Measurements from ENCODE around the gene FZD4.
"Not testable (repeated sequence)": the region's sequence is repeated elsewhere in the genome, so short reads cannot be mapped to it uniquely, and the experiment has no call there.

The FZD4 gene

GRCh38 chr11:86969258-86969657, 14.1 kb upstream of the FZD4 start:
- no peak for DNase-seq

- not testable (repeated sequence) for DNase-seq
These were observed 12.4 kb upstream of the FZD4 start for GRCh38 chr11:86967601-86968000.

- DNase-seq = no peak
These were observed 2.9 kb upstream of the FZD4 start for GRCh38 chr11:86957976-86958646.

- DNase-seq = no peak
These were observed 1.7 kb upstream of the FZD4 start for GRCh38 chr11:86956905-86957195.

- no peak for DNase-seq
These were observed 159 bp downstream of the FZD4 start for GRCh38 chr11:86955111-86955360.

- DNase-seq = no peak
These were observed 705 bp downstream of the FZD4 start for GRCh38 chr11:86954269-86955110.

GRCh38 chr11:86952221-86952875, 2.8 kb downstream of the FZD4 start:
- DNase-seq = no peak

GRCh38 chr11:86951706-86952105, 3.5 kb downstream of the FZD4 start:
- DNase-seq = no peak

GRCh38 chr11:86950661-86950995, 4.6 kb downstream of the FZD4 start:
- no peak for DNase-seq

GRCh38 chr11:86949995-86950660, 5.1 kb downstream of the FZD4 start:
- no peak for DNase-seq

- DNase-seq = no peak
These were observed 6.5 kb downstream of the FZD4 start for GRCh38 chr11:86948733-86949132.

GRCh38 chr11:86947541-86947940, 7.7 kb downstream of the FZD4 start:
- DNase-seq = no peak

GRCh38 chr11:86943505-86943904, 11.7 kb downstream of the FZD4 start:
- DNase-seq = not testable (repeated sequence)

- DNase-seq = no peak
These were observed 13.2 kb downstream of the FZD4 start for GRCh38 chr11:86941871-86942599.

- no peak for DNase-seq
These were observed 13.9 kb downstream of the FZD4 start for GRCh38 chr11:86941077-86941870.

- no peak for DNase-seq
These were observed 14.9 kb downstream of the FZD4 start for GRCh38 chr11:86940122-86940777.

- DNase-seq = no peak
These were observed 16.0 kb downstream of the FZD4 start for GRCh38 chr11:86938900-86939880.

- no peak for DNase-seq
These were observed 16.8 kb downstream of the FZD4 start for GRCh38 chr11:86938203-86938899.

- DNase-seq = not testable (repeated sequence)
These were observed 17.9 kb downstream of the FZD4 start for GRCh38 chr11:86937193-86937806.

Data from stimulated activated CD8-positive, alpha-beta memory T cell treated with anti-CD3 and anti-CD28 coated beads, Interleukin-4, amount 100 ng/mL, for 48 hours (primary cell).